ENCODE results near the gene MTMR4. TPM values are rescaled to one million over a fixed set of nuclear protein-coding genes. Genes with fewer than 3 reads are reported as not detected.

The MTMR4 gene
- polyA plus RNA-seq, 1 donor from 2014 or later = 124 TPM

- H4K20me1 ChIP-seq (ENCODE audit: insufficient read depth) = no peaks in the 10 kb centered on the region
- H3K4me3 ChIP-seq (ENCODE audit: low read length) = peak overlapping the region; percentile 73
- H3F3A ChIP-seq (ENCODE audit: insufficient read depth, low read length, poor library complexity, severe bottlenecking) = no peaks in the 10 kb centered on the region
- H3K79me2 ChIP-seq (replicated peaks; ENCODE audit: insufficient read depth, low read length) = no peaks in the 10 kb centered on the region
- TF ChIP-seq TAF1 (IDR thresholded peaks at IDR 0.05; ENCODE audit: low read depth) = no peak
- no peak for TF ChIP-seq EP300 (conservative IDR thresholded peaks at IDR 0.05; ENCODE audit: poor library complexity, severe bottlenecking)
- no peak for TF ChIP-seq SMC3 (conservative IDR thresholded peaks at IDR 0.05; ENCODE audit: poor library complexity)
- TF ChIP-seq POLR2AphosphoS5 (IDR thresholded peaks at IDR 0.05) = peak; percentile 14
- no peaks in the 10 kb centered on the region for H3K36me3 ChIP-seq (ENCODE audit: insufficient read depth, low read length)
- no peak overlapping the region for H3K27ac ChIP-seq (ENCODE audit: low read length)
- no peaks in the 10 kb centered on the region for H3K9me3 ChIP-seq (ENCODE audit: low read length)
- peak overlapping the region; percentile 57 for H3K9ac ChIP-seq (ENCODE audit: low read length)
- H2AFZ ChIP-seq (ENCODE audit: low read depth, low read length) = no peak overlapping the region
- peaks cover 16% of the 10 kb centered on the region for H3K27me3 ChIP-seq (ENCODE audit: insufficient read depth, low read depth, low read length)
- no peaks in the 10 kb centered on the region for H3K9me2 ChIP-seq (ENCODE audit: insufficient read depth, low read length)
- H3K4me2 ChIP-seq (ENCODE audit: low read length) = peak overlapping the region; percentile 70
Observed at GRCh38 chr17:58531661-58532554, 17.5 kb upstream of the MTMR4 start.

GRCh38 chr17:58531122-58531521 lies 16.7 kb upstream of the MTMR4 start:
- Histone ChIP-seq H3K9me2 (ENCODE audit: insufficient read depth, low read length) (no peaks in the 10 kb centered on the region), H3K27ac (ENCODE audit: low read length) (no peak overlapping the region), H3K36me3 (ENCODE audit: insufficient read depth, low read length) (no peaks in the 10 kb centered on the region), H3F3A (ENCODE audit: insufficient read depth, low read length, poor library complexity, severe bottlenecking) (no peaks in the 10 kb centered on the region), H3K4me2 (ENCODE audit: low read length) (peak overlapping the region; percentile 62), H3K4me3 (ENCODE audit: low read length) (peak overlapping the region; percentile 68), H4K20me1 (ENCODE audit: insufficient read depth) (no peaks in the 10 kb centered on the region), H3K79me2 (replicated peaks; ENCODE audit: insufficient read depth, low read length) (no peaks in the 10 kb centered on the region), H3K9ac (ENCODE audit: low read length) (peak overlapping the region; percentile 57), H3K27me3 (ENCODE audit: insufficient read depth, low read depth, low read length) (peaks cover 16% of the 10 kb centered on the region), H2AFZ (ENCODE audit: low read depth, low read length) (no peak overlapping the region), H3K9me3 (ENCODE audit: low read length) (no peaks in the 10 kb centered on the region)
- TF ChIP-seq POLR2AphosphoS5 (IDR thresholded peaks at IDR 0.05) (no peak), SMC3 (conservative IDR thresholded peaks at IDR 0.05; ENCODE audit: poor library complexity) (no peak), TAF1 (IDR thresholded peaks at IDR 0.05; ENCODE audit: low read depth) (no peak), REST (IDR thresholded peaks at IDR 0.05; ENCODE audit: borderline replicate concordance) (no peak), MXI1 (conservative IDR thresholded peaks at IDR 0.05; ENCODE audit: poor library complexity, severe bottlenecking) (no peak), RAD21 (conservative IDR thresholded peaks at IDR 0.05) (no peak), EZH2 (IDR thresholded peaks at IDR 0.05; ENCODE audit: borderline replicate concordance, insufficient read depth, low read length, poor library complexity, severe bottlenecking) (no peak), EP300 (conservative IDR thresholded peaks at IDR 0.05; ENCODE audit: poor library complexity, severe bottlenecking) (no peak), CTCF (IDR thresholded peaks at IDR 0.05; ENCODE audit: poor library complexity, severe bottlenecking) (no peak)

Measured in neural cell (in vitro differentiated cells).